Renal cortex interstitium (tissue), 3 donors: ENCODE measurements around the gene PTMA. TPM values are rescaled to one million over a fixed set of nuclear protein-coding genes. Genes with fewer than 3 reads are reported as not detected.

Experiments used
- polyA plus RNA-seq, 3 donors: library from polyadenylated mRNA; unstranded; fragments of 120-200 nt; gene quantifications; one replicate each; pipeline ENCODE4 v1.2.1, GENCODE V29; 2013; ENCODE audit not compliant: insufficient read length in 3 of 3

The PTMA gene
- polyA plus RNA-seq, 3 donors = 2,063 to 2,308 (median 2,262) TPM

Other genes with a start within 250 kb of the PTMA start
- gene NCL, start 244.0 kb upstream of the PTMA start, polyA plus RNA-seq = 1,000 to 10,000 TPM in 2 of 3 donors, 100 to 1,000 TPM in 1; 982 to 1,306 (median 1,161) TPM
- gene NMUR1, start 178.1 kb upstream of the PTMA start, polyA plus RNA-seq = 1 to 10 TPM in 1 of 3 donors, under 1 TPM in 2; 0.42 to 1.0 (median 0.62) TPM
- not detected for gene TEX44, start 115.7 kb upstream of the PTMA start, polyA plus RNA-seq
- 10 to 100 TPM; 24.3 to 26.1 (median 25.6) TPM for gene PDE6D, start 72.8 kb downstream of the PTMA start, polyA plus RNA-seq
- 10 to 100 TPM; 46.6 to 65.2 (median 58.5) TPM for gene COPS7B, start 77.9 kb downstream of the PTMA start, polyA plus RNA-seq
- 1 to 10 TPM in 1 of 3 donors, under 1 TPM in 2; 0.25 to 1.1 (median 0.67) TPM for gene NPPC, start 217.9 kb downstream of the PTMA start, polyA plus RNA-seq